Measurements from ENCODE around the gene RGS11.

- TF ChIP-seq CTCF (IDR thresholded peaks at IDR 0.05) (no peak), POLR2A (IDR thresholded peaks at IDR 0.05) (no peak)
Observed at GRCh38 chr16:269061-269796, 6.5 kb downstream of the RGS11 start.
